NCI-H2029 treated with DMSO at 0.1 percent for 48 hours (cell line): Measurements from ENCODE around the gene GCAT.
"Not testable (repeated sequence)": the region's sequence is repeated elsewhere in the genome, so short reads cannot be mapped to it uniquely, and the experiment has no call there.

Source experiments
- DNase-seq: peaks from one replicate; lab custom pipeline; 2025; lab: John Stamatoyannopoulos, UW

GCAT gene

GRCh38 chr22:37782340-37783168 is 25.2 kb upstream of the GCAT start:
- no peak for DNase-seq

- DNase-seq, result no peak
These were observed 22.8 kb upstream of the GCAT start for GRCh38 chr22:37784829-37785495.

DNA sequence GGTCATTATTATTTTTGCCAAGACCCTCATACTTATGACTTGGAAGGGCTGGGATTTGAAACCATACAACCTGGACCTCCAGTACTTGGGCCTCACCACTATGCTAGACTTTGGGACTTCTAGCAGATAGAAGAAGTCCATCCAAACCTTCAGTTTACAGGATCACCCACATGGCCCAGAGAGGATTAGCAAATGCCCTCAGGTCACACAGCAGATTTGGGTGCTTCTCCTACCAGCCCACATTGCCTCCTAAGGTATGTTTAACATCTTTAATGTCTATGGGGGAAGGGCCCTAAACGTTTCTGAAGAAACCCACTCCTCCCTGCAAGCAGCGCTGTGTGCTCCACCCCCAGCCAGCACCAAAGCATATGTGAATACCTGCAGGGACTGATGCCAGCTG is 17.5 kb upstream of the GCAT start:
- no peak for DNase-seq

- DNase-seq, result no peak
These were observed 15.2 kb upstream of the GCAT start for GRCh38 chr22:37792494-37792893.

GRCh38 chr22:37794376-37794775 is 13.4 kb upstream of the GCAT start:
- DNase-seq, result no peak

- DNase-seq, result no peak
These were observed 11.7 kb upstream of the GCAT start for GRCh38 chr22:37796079-37796478.

GRCh38 chr22:37797259-37797658 is 10.5 kb upstream of the GCAT start:
- not testable (repeated sequence) for DNase-seq

- no peak for DNase-seq
These were observed 9.7 kb upstream of the GCAT start for GRCh38 chr22:37797874-37798500.

GRCh38 chr22:37799979-37800378 is 7.8 kb upstream of the GCAT start:
- DNase-seq, result not testable (repeated sequence)

GRCh38 chr22:37801946-37802309 is 5.8 kb upstream of the GCAT start:
- DNase-seq, result no peak

DNA sequence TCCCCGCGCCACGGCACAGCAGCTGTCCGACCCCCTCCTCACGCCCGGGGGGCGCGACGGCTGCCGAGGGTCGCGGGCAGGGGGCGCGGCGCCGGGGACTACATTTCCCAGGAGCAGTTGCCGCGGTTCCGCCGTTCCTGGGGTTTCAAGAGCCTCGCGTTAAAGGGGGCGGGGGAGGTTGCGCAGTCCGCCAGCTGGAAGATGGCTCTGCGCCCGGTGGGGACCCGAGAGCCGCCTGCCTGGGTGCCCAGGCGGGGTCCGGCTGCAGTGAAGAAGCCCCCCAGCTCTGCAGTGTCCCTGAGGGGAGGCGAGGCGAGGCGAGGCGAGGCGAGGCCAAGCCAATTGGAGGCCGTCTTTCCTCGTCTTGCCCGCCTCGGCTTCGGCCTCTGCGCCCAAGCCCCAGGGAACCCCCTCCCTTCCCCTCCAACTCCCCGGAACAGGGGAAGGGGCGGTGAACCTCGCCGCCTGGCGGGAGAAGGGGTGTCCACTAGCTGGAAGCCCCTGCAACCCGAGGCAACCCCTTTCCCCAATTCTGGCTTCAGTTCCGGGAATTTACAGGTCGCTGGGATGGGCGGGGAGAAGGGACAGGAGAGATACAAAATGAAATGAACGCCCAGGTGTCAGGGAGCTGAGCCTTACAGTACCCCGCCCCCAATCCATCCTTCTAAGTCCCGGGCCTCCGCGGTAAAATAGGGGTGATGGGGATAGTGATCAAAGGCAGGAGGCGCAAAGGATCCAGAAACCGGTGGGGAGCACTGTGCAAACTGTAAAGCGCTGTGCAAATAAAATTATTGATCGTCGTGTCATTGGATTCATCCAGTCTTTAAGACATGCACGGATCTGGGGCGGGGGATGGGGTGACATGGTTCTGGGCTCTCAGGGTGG is 5.2 kb upstream of the GCAT start:
- DNase-seq, result no peak

DNA sequence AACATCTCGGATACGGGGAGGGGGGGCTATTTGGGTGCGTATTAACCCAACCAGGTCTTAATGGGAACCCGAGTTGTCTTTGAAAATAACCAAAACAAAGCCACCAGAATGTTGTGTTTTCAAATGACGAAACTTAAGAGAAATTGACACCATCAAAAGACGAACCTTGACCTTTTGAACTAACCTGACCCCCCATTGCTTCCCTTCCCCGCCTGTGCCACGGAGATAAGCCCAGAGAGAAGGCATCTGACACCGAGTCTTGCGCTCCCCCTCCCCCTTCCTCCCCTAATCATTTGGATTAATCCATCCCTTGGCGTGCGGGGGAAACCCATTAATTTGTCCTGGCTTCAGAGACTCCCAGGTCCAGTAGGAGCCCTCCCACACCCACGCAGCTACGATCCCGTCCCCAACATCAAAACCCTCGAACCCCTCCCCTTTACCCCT is 4.5 kb upstream of the GCAT start:
- no peak for DNase-seq

DNA sequence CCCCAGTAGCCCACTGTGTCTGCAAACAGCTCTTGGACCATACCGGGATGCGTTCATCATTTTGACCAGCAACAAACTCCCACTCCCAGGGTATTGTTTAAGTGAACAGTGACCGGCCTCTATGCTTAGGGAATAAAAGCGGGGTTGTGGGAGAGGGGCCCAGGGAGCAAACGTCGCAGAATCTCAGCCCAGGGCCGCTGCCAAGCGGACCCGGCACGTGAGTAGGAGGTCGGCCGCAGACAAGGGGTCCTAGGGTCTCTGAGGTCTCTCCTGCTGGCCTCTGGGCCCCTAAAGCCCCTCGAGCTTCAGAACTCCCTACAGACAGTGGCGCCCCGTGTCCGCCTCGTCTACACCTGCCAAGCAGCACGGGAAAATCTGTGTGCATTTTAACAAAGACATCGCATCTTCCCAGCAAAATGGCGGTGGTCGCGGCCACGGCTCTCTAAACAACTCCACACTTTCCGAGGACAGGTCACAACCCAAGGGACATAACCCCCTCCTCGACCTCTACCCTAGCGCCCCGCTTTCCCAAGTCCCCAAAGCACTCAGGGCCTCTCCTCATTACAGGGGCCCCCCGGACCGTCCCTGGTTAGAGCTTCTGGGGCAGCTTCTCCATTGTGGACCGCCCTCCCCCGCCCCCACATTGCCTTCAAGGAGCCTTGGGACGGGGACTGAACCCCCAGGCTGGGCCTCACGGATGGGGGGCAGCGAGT is 3.9 kb upstream of the GCAT start:
- DNase-seq, result no peak

GRCh38 chr22:37804352-37804880 is 3.3 kb upstream of the GCAT start:
- no peak for DNase-seq

- peak; percentile 14 for DNase-seq
These were observed 2.6 kb upstream of the GCAT start for GRCh38 chr22:37804881-37805809.

GRCh38 chr22:37805810-37806277 is 1.9 kb upstream of the GCAT start:
- DNase-seq, result no peak

- no peak for DNase-seq
These were observed 1.1 kb upstream of the GCAT start for GRCh38 chr22:37806409-37807333.

DNA sequence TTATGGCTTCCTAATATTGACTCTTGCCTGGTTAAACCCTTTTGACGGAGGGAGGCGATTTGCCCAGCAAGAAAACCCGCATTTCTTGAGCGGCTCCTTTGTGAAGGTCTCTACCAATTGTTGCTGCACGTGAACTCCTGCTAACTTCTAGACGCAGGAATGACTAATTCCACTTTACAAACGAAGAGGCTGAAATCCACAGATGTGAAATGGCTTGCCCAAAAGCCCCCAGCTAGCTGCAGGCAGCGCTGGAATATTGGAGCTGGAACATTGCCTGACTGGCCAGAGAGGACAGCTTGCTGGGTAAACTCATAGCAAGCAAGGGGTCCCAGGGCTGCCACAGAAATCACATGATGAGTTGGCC is 542 bp downstream of the GCAT start:
- DNase-seq, result no peak
